Measurements from ENCODE around the gene SLFN13.

DNA sequence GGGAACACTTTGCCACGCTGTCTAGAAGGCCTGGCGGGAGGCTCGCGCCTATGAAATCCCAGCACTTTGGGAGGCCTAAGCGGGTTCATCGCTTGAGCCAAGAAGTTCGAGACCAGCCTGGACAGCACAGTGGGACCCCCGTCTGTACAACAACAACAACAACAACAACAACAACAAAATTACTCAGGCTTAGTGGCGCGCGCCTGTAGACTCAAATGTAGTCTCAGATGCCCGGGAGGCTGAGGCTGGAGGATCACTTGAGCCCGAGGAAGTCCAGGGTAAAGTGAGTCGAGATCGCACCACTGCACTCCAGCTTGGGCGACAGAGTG, 297 bp upstream of the SLFN13 start:
- TF ChIP-seq, protein P1, sequence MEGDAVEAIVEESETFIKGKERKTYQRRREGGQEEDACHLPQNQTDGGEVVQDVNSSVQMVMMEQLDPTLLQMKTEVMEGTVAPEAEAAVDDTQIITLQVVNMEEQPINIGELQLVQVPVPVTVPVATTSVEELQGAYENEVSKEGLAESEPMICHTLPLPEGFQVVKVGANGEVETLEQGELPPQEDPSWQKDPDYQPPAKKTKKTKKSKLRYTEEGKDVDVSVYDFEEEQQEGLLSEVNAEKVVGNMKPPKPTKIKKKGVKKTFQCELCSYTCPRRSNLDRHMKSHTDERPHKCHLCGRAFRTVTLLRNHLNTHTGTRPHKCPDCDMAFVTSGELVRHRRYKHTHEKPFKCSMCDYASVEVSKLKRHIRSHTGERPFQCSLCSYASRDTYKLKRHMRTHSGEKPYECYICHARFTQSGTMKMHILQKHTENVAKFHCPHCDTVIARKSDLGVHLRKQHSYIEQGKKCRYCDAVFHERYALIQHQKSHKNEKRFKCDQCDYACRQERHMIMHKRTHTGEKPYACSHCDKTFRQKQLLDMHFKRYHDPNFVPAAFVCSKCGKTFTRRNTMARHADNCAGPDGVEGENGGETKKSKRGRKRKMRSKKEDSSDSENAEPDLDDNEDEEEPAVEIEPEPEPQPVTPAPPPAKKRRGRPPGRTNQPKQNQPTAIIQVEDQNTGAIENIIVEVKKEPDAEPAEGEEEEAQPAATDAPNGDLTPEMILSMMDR (IDR thresholded peaks at IDR 0.05; ENCODE audit: poor library complexity): no peak
- TF ChIP-seq EZH2 (IDR thresholded peaks at IDR 0.05; ENCODE audit: borderline replicate concordance): no peak

Measured in hepatocyte (in vitro differentiated cells).